Large intestine (tissue), 3 donors: ENCODE data around the gene PCLO. TPM values are rescaled to one million over a fixed set of nuclear protein-coding genes. Genes with fewer than 3 reads are reported as not detected.

Experiments used
- DNase-seq, 2 donors: peaks; one replicate each; pipeline versions ENCODE4 v3.0.0 to v3.0.0-alpha.2; 2013
- H3K27ac ChIP-seq: one replicate; pipeline ENCODE4 v1.5.1; 2013; ENCODE audit warnings: low read length
- H3K27me3 ChIP-seq: 2 replicates; pipeline ENCODE4 v1.6.1; 2013; ENCODE audit warnings: low read length; ENCODE audit not compliant: control insufficient read depth, insufficient read depth
- H3K36me3 ChIP-seq: 2 replicates; pipeline ENCODE4 v1.6.1; 2013; ENCODE audit warnings: low read length; ENCODE audit not compliant: control insufficient read depth, insufficient read depth
- H3K4me1 ChIP-seq: one replicate; pipeline ENCODE4 v1.6.1; 2013; ENCODE audit warnings: low read length; ENCODE audit not compliant: control insufficient read depth, insufficient read depth
- H3K4me3 ChIP-seq: one replicate; pipeline ENCODE4 v1.5.1; 2013; ENCODE audit warnings: low read length
- H3K9me3 ChIP-seq: one replicate; pipeline ENCODE4 v1.6.1; 2013; ENCODE audit warnings: mild to moderate bottlenecking, low read depth, low read length, moderate library complexity; ENCODE audit not compliant: control insufficient read depth
- WGBS: methylation state at CpG from one replicate; pipeline ENCODE4 v1.1.5; 2013; ENCODE audit warnings: low lambda C conversion rate; ENCODE audit not compliant: insufficient coverage; 5-methylcytosine and 5-hydroxymethylcytosine counted together
- polyA plus RNA-seq: library from polyadenylated mRNA; unstranded; fragments of 120-200 nt; gene quantifications from one replicate; pipeline ENCODE4 v1.2.1, GENCODE V29; 2013

PCLO gene
- polyA plus RNA-seq, 1 donor, result 10.7 TPM

DNA sequence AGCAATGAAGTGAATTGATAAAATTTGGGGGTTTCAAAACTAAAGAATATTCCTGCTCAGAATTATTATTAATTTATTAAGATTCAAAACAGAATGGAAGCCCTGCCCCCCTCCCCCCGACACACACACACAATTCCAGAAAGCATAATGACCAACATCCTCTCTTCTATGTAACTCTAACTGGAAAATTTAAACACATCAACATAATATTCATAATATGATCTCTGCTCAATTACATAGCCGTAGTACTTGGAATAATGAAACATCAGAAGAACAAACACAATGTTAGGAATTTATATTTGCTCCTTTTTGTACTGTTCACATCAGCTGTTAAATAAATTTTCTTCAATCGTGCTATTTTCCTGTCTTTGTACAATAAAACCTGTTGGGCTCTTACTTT is 20.8 kb downstream of the PCLO start:
- no peaks in the 10 kb centered on the region for H3K9me3 ChIP-seq
- no peaks in the 10 kb centered on the region for H3K27me3 ChIP-seq
- WGBS, result 94% methylated on average over 3 of the region's 3 CpGs
- no peak overlapping the region for H3K27ac ChIP-seq
- no peaks in the 10 kb centered on the region for H3K36me3 ChIP-seq
- no peak overlapping the region for H3K4me3 ChIP-seq
- DNase-seq, result no peak
- H3K4me1 ChIP-seq, result no peaks in the 10 kb centered on the region

DNA sequence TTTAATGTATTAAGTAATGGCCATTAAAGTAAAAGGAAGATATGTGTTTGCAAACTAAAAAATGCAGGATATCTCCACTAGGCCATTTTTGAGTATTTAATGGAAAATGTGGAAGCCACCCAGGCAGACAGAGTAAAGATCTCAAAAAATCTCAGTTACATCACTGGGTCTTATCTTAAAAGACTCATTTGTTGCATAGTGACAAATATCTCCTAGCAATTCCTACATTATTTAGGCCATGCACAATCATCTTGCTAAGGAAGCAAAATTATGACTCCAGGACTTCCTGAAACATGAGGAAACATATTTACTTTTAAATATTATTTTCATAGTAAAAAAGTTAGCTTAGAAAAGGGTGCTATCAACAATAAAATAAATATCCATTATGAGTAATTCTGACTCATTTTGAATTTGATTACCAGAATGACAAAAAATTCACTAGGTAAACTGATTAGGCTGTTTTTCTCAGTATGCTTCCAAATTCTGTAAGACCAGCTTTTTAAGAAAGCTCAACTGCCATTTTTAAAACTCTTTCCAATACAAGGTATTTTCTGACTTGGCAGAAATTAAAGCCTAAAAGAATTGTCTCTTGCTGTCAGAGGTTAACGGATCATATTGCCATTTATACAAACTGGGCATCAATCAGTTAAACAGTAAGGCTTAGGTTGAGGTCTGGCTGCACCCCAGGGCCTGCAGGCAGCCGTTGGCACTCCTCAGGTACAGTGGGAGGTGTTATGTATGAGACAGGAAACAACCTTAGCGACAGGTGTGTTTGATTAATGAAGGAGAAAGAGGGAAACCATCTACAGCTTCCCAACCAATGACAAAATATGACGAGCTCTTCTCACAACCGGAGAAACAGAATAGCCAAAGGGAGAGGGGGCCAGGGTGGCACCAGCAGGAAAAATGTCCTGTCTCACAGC is 31.8 kb downstream of the PCLO start:
- Histone ChIP-seq H3K9me3 (no peaks in the 10 kb centered on the region), H3K27ac (no peak overlapping the region), H3K27me3 (no peaks in the 10 kb centered on the region), H3K4me3 (no peak overlapping the region), H3K4me1 (no peaks in the 10 kb centered on the region), H3K36me3 (no peaks in the 10 kb centered on the region)
- DNase-seq, result no peak
- WGBS, result no CpG with 5 or more reads among the region's 5 CpGs

DNA sequence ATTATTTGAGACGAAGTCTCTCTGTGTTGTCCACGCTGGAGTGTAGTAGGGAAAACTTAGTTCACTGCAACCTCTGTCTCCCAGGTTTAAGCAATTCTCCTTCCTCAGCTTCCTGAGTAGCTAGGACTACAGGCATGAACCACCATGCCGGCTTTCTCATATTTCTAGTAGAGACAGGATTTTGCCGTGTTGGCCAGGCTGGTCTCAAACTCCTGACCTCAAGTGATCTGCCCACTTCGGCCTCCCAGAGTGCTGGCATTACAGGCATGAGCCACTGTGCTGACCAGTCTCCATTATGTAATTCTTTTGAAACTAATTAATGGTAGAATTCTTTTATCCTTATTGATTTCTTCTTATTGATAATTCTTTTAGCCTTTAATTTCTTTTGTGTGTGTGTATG is 32.5 kb downstream of the PCLO start:
- Histone ChIP-seq H3K27me3 (no peaks in the 10 kb centered on the region), H3K4me3 (no peak overlapping the region), H3K27ac (no peak overlapping the region), H3K36me3 (no peaks in the 10 kb centered on the region), H3K9me3 (peaks cover under 1% of the 10 kb centered on the region), H3K4me1 (no peaks in the 10 kb centered on the region)
- DNase-seq, result no peak
- no CpG with 5 or more reads among the region's 5 CpGs for WGBS

DNA sequence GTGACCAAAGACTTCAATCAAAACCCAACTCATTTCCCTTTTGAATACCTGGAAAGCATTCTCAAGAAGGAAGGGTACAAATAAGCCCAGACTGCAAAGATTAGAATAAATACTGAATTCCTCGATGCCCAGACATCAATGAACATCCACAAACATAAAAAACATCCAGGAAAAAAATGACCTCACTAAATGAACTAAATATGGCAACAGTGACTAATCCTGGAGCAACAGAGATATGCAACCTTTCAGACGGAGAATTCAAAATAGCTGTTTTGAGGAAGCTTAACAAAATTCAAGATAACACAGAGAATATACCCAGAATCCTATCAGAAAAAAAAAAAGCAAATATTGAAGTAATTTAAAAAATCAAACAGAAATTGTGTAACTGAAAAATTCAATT is 43.2 kb downstream of the PCLO start:
- H3K4me1 ChIP-seq, result no peaks in the 10 kb centered on the region
- WGBS, result 63% methylated on average over 1 of the region's 2 CpGs
- no peaks in the 10 kb centered on the region for H3K27me3 ChIP-seq
- H3K36me3 ChIP-seq, result no peaks in the 10 kb centered on the region
- H3K9me3 ChIP-seq, result peaks cover 25% of the 10 kb centered on the region
- no peak overlapping the region for H3K4me3 ChIP-seq
- no peak for DNase-seq
- H3K27ac ChIP-seq, result no peak overlapping the region

DNA sequence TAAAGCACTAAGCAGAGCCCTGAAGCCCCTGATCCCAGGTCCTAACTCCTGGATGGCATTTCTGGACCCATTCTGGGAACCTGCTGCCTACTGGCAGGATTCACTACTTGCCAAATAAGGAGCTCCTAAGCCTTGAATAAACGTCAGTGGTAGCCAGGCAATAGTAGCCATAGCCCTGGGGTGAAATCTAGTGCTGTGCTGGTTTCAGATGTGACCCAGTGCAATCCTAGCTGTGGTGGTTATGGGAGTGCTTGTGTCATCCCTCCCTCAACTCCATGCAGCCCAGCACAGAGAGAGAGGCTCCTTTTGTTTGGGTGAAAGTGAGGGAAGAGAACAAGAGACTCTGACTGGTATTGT is 43.7 kb downstream of the PCLO start:
- Histone ChIP-seq H3K4me3 (no peak overlapping the region), H3K36me3 (no peaks in the 10 kb centered on the region), H3K27me3 (no peaks in the 10 kb centered on the region), H3K4me1 (no peaks in the 10 kb centered on the region), H3K27ac (no peak overlapping the region), H3K9me3 (peaks cover 21% of the 10 kb centered on the region)
- no CpG with 5 or more reads among the region's 1 CpG for WGBS
- no peak for DNase-seq

DNA sequence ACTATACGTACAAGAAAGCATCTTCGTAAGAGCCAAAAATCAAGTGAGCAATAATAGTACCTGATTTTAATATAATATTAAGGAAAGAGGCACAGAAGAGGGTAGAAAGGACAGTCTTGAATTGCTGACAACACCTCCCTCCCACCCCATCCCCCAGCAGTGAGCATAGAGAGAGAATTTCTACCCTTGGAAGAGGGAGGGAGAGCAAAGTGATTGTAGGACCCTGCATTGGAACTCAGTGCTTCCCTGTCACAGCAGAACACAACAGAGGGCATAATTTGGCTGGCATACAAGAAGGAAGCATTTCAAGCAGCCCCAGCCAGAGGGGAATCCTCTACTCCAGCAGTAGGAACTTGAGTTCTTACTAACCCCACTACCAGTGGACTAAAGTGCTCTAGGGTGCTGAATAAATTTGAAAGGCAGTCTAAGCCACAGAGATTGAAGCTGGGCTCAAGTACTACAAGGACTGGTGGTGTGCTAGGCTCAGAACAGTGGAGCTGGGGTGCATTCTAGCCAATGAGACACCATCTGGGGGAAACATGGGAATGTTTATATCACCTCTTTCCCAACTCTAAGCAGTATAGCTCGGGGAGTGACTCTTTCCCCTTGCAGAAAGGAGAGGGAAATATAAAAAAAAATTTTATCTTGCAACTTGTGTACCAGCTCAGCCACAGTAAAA is 44.2 kb downstream of the PCLO start:
- H3K4me3 ChIP-seq, result no peak overlapping the region
- H3K27ac ChIP-seq, result no peak overlapping the region
- WGBS, result 100% methylated on average over 1 of the region's 3 CpGs
- no peak for DNase-seq
- peaks cover 19% of the 10 kb centered on the region for H3K9me3 ChIP-seq
- no peaks in the 10 kb centered on the region for H3K4me1 ChIP-seq
- H3K27me3 ChIP-seq, result no peaks in the 10 kb centered on the region
- H3K36me3 ChIP-seq, result no peaks in the 10 kb centered on the region

DNA sequence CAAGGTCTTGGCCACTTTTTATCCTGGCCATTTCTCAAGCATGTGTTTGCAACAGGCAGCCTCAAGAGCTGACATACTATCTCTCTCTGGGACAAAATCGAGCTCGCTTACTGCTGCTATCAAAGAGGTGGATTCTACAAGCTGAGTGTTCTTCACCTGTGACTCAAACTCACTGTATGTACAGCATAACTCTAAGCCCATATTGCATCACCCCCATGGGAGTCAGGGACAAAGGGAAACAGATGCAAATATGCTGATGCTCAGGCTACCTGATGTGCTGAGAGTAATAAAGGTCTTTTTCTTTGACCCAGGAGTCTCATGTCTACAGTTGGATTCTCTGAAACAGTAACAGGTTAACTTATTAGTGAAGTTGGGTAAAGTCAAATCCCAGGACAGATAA is 45.2 kb downstream of the PCLO start:
- no peaks in the 10 kb centered on the region for H3K36me3 ChIP-seq
- H3K4me1 ChIP-seq, result no peaks in the 10 kb centered on the region
- no peak overlapping the region for H3K4me3 ChIP-seq
- peaks cover 13% of the 10 kb centered on the region for H3K9me3 ChIP-seq
- H3K27me3 ChIP-seq, result no peaks in the 10 kb centered on the region
- peak; percentile 26 to 58 for DNase-seq
- no peak overlapping the region for H3K27ac ChIP-seq
- WGBS, result no CpG with 5 or more reads among the region's 2 CpGs

DNA sequence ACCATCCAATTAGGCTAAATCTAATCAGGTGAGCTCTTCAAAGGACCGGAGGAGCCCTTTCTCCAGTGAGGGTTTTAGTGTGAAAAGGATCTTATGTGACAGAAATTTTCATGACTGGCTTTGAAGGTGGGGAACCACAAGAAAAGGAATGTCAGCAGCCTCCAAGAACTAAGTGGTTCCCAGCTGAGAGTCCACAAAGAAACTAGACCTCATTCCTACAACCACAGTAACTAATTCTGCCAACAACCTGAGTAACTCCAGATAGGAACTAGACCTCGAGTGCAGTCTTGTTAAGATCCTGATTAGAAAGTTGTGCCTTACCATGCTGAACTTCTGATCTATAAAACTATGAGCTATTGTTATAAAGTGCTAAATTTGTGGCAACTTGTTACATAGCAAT is 51.3 kb downstream of the PCLO start:
- Histone ChIP-seq H3K27me3 (no peaks in the 10 kb centered on the region), H3K9me3 (no peaks in the 10 kb centered on the region), H3K27ac (no peak overlapping the region), H3K4me1 (no peaks in the 10 kb centered on the region), H3K4me3 (no peak overlapping the region), H3K36me3 (no peaks in the 10 kb centered on the region)
- WGBS, result 59% methylated on average over 2 of the region's 2 CpGs
- no peak for DNase-seq

DNA sequence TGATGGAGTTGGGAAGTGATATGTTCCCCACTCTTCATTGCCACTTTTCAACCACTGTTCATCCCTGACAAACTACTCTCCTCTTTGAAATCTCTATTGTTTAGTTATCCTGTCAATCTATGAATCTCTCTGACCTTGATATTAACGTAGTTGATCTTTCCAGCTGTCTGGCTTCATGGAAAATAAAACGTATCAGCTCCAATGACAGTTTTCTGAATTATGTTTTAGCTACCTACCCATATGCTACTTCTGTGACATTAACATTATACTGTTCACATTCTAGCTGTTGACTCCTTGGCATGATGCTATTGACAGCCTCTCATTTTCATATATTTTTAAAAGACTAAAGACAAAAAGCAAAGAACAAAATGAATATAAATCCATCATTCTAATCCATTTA is 53.3 kb downstream of the PCLO start:
- Histone ChIP-seq H3K36me3 (no peaks in the 10 kb centered on the region), H3K27ac (no peak overlapping the region), H3K4me3 (no peak overlapping the region), H3K27me3 (no peaks in the 10 kb centered on the region), H3K4me1 (no peaks in the 10 kb centered on the region), H3K9me3 (no peaks in the 10 kb centered on the region)
- DNase-seq, result no peak
- 86% methylated on average over 2 of the region's 2 CpGs for WGBS

DNA sequence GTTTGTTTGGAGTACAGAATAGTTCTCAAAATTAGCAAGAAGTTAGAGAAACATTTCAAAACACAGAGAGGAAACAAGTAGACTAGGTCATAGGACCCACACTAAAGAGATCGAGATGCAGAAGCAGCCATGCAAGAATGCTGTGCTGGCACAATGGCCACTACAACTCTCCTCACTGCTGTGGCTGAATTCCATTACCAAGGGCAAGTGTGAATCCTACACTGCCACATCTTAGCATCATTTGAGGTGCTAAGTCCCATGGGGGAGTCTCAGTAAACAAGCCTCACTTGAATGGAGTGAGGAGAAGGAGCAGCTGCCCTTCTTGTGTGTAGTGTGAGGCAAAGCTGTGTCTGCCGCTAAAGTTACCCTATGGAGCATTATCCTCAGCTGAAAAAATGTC is 56.7 kb downstream of the PCLO start:
- peak in 1 of 2 donors; percentile 5 for DNase-seq
- Histone ChIP-seq H3K36me3 (no peaks in the 10 kb centered on the region), H3K4me1 (no peaks in the 10 kb centered on the region), H3K4me3 (no peak overlapping the region), H3K27me3 (no peaks in the 10 kb centered on the region), H3K27ac (no peak overlapping the region), H3K9me3 (no peaks in the 10 kb centered on the region)
- WGBS, result no CpG with 5 or more reads among the region's 2 CpGs
